ENCODE data around the gene CFAP221.

CFAP221 gene

GRCh38 chr2:119703526-119703925 is 159.3 kb downstream of the CFAP221 start:
- no peak for DNase-seq

GRCh38 chr2:119704670-119705120 is 160.4 kb downstream of the CFAP221 start:
- DNase-seq: no peak

GRCh38 chr2:119706221-119706620 is 162.0 kb downstream of the CFAP221 start:
- no peak for DNase-seq

All from 8988T (cell line).